ENCODE measurements around the gene SKIC8. TPM values are rescaled to one million over a fixed set of nuclear protein-coding genes. Genes with fewer than 3 reads are reported as not detected.

Gene SKIC8
- 61.1 TPM for total RNA-seq

GRCh38 chr15:78299101-78299930 lies at the start of gene SKIC8:
TSS of gene SKIC8 (minus strand) at chr15:78299609. CDS start at chr15:78295686, 3,923 bp downstream.

GRCh38 chr15:78340231-78341056 lies 41.0 kb upstream of the SKIC8 start, which contains the start of gene CRABP1:
TSS of gene CRABP1 (plus strand) at chr15:78340353. CDS start at chr15:78340429, 76 bp downstream.

GRCh38 chr15:78264304-78265136 lies 34.9 kb downstream of the SKIC8 start, which contains the start of gene DNAJA4:
TSS of gene DNAJA4 (plus strand) at chr15:78264562. CDS start at chr15:78264764, 202 bp downstream.

GRCh38 chr15:78234515-78235040 lies 64.8 kb downstream of the SKIC8 start, which contains the start of gene ACSBG1:
TSS of gene ACSBG1 (minus strand) at chr15:78234565. CDS start at chr15:78234501, 64 bp downstream.

Small RNA genes lying within 50 kb of the gene (small RNA-seq; reads per million reads assigned to genes)
- gene AC090607.5, result not detected

Other genes with a start within 250 kb of the SKIC8 start
- gene TBC1D2B, start 221.9 kb downstream of the SKIC8 start, total RNA-seq, result 17.1 TPM
- not detected for gene SH2D7, start 207.0 kb downstream of the SKIC8 start, total RNA-seq
- gene CIB2, start 168.2 kb downstream of the SKIC8 start, total RNA-seq, result 41.5 TPM
- 71.5 TPM for gene IDH3A, start 150.2 kb downstream of the SKIC8 start, total RNA-seq
- 9.9 TPM for gene ACSBG1, start 65.0 kb downstream of the SKIC8 start, total RNA-seq
- 42.7 TPM for gene DNAJA4, start 35.0 kb downstream of the SKIC8 start, total RNA-seq
- gene CRABP1, start 40.7 kb upstream of the SKIC8 start, total RNA-seq, result 37.6 TPM
- 73.6 TPM for gene IREB2, start 138.6 kb upstream of the SKIC8 start, total RNA-seq
- 0.92 TPM for gene HYKK, start 208.0 kb upstream of the SKIC8 start, total RNA-seq
- gene PSMA4, start 240.8 kb upstream of the SKIC8 start, total RNA-seq, result 133 TPM

Data from diencephalon (tissue), 1 donor.